ENCODE results near the gene AGRN.
"Not testable (repeated sequence)": the region's sequence is repeated elsewhere in the genome, so short reads cannot be mapped to it uniquely, and the experiment has no call there.

The AGRN gene

GRCh38 chr1:1020000-1020404 lies at the start of gene AGRN:
TSS of gene AGRN (plus strand) at chr1:1020120. CDS start at chr1:1020173, 53 bp downstream.
- DNase-seq, result no peak

GRCh38 chr1:970242-970972 lies 49.5 kb upstream of the AGRN start:
- no peak for DNase-seq

GRCh38 chr1:970973-971730 lies 48.8 kb upstream of the AGRN start:
- no peak for DNase-seq

- no peak for DNase-seq
These were observed 48.0 kb upstream of the AGRN start for GRCh38 chr1:971751-972506.

- DNase-seq, result no peak
These were observed 47.0 kb upstream of the AGRN start for GRCh38 chr1:972726-973458.

GRCh38 chr1:973459-974292 lies 46.2 kb upstream of the AGRN start:
- DNase-seq, result no peak

GRCh38 chr1:974293-974640 lies 45.7 kb upstream of the AGRN start:
- no peak for DNase-seq

- DNase-seq, result no peak
These were observed 45.1 kb upstream of the AGRN start for GRCh38 chr1:974687-975328.

- no peak for DNase-seq
These were observed 44.6 kb upstream of the AGRN start for GRCh38 chr1:975365-975764.

GRCh38 chr1:975896-976683 lies 43.8 kb upstream of the AGRN start:
- peak; percentile 71 for DNase-seq

GRCh38 chr1:976791-977190 lies 43.1 kb upstream of the AGRN start:
- not testable (repeated sequence) for DNase-seq

- no peak for DNase-seq
These were observed 41.7 kb upstream of the AGRN start for GRCh38 chr1:978069-978834.

GRCh38 chr1:978835-979743 lies 40.8 kb upstream of the AGRN start:
- DNase-seq, result no peak

GRCh38 chr1:979744-980072 lies 40.2 kb upstream of the AGRN start:
- no peak for DNase-seq

GRCh38 chr1:980137-980571 lies 39.8 kb upstream of the AGRN start:
- no peak for DNase-seq

GRCh38 chr1:980602-981395 lies 39.1 kb upstream of the AGRN start:
- DNase-seq, result no peak

- no peak for DNase-seq
These were observed 38.4 kb upstream of the AGRN start for GRCh38 chr1:981491-981954.

Data from stimulated activated CD4-positive, alpha-beta T cell treated with anti-CD3 and anti-CD28 coated beads, Interleukin-1b, Interleukin-23, amount 100 ng/mL, for 48 hours (primary cell).